Cardiac muscle cell (in vitro differentiated cells and primary cell): ENCODE data around the gene FRAT2. TPM values are rescaled to one million over a fixed set of nuclear protein-coding genes. Genes with fewer than 3 reads are reported as not detected.

Experiments used
- DNase-seq, 2 donors: peaks; one replicate each; pipeline versions ENCODE4 v3.0.0 to v3.0.0-alpha.2; 2010 to 2017; ENCODE audit warnings: low read depth in 1 of 2, low spot score in 1 of 2
- H3K27ac ChIP-seq: fragments of 200-600 bp; sonication (generic); 2 replicates; pipeline ENCODE4 v1.5.1; 2016
- H3K27me3 ChIP-seq: fragments of 200-600 bp; sonication (generic); 2 replicates; pipeline ENCODE4 v1.6.0; 2016; ENCODE audit warnings: control low read depth
- H3K36me3 ChIP-seq: fragments of 200-600 bp; sonication (generic); 2 replicates; pipeline ENCODE4 v1.5.1; 2016; ENCODE audit warnings: control low read depth
- H3K4me1 ChIP-seq: fragments of 200-600 bp; sonication (generic); 2 replicates; pipeline ENCODE4 v1.8.1; 2017; ENCODE audit warnings: low read depth, mild to moderate bottlenecking, mixed run types
- H3K4me3 ChIP-seq: fragments of 200-600 bp; sonication (generic); 2 replicates; pipeline ENCODE4 v1.5.1; 2016; ENCODE audit warnings: mild to moderate bottlenecking
- H3K9me3 ChIP-seq: fragments of 200-600 bp; sonication (generic); 2 replicates; pipeline ENCODE4 v1.5.1; 2017; ENCODE audit warnings: low read depth, mild to moderate bottlenecking, control low read depth
- polyA plus RNA-seq: library from polyadenylated mRNA; unstranded; fragments of >200 nt; fragmentation: Nextera tagmentation; extraction: Ambion mirVana; gene quantifications from 2 replicates; pipeline ENCODE4 v1.2.1, GENCODE V29; 2016
- total RNA-seq: library from RNA; depleted of rRNA; stranded (reverse); fragments of >200 nt; gene quantifications from 2 replicates; pipeline ENCODE4 v1.2.3, GENCODE V29; 2016
- TF ChIP-seq, protein P1 (sequence below): IDR thresholded peaks from 2 replicates; pipeline ENCODE4 v1.5.1; 2012; ENCODE audit warnings: low read depth, mild to moderate bottlenecking, low read length

FRAT2 gene
- total and polyA plus RNA-seq, 2 experiments from 2014 or later = 30.1 to 30.6 TPM

DNA sequence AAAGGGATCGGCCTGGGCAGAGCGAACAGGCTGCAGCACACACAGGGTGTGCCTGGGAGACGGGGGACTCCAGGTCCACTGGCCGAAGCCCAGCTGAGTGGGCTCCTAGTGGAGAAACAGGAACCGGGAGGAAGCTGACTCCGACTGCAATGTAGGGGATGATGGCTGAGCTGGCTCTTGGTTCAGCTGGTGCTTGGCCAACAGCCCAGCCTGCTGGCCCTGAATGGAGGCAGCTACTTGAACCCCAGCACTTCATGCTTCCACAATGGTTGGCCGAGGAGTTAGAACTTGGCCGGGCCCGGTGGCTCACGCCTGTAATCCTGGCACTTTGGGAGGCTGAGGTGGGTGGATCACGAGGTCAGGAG is 27.0 kb upstream of the FRAT2 start:
- H3K9me3 ChIP-seq = no peaks in the 10 kb centered on the region
- H3K4me3 ChIP-seq = no peak overlapping the region
- TF ChIP-seq, protein P1, sequence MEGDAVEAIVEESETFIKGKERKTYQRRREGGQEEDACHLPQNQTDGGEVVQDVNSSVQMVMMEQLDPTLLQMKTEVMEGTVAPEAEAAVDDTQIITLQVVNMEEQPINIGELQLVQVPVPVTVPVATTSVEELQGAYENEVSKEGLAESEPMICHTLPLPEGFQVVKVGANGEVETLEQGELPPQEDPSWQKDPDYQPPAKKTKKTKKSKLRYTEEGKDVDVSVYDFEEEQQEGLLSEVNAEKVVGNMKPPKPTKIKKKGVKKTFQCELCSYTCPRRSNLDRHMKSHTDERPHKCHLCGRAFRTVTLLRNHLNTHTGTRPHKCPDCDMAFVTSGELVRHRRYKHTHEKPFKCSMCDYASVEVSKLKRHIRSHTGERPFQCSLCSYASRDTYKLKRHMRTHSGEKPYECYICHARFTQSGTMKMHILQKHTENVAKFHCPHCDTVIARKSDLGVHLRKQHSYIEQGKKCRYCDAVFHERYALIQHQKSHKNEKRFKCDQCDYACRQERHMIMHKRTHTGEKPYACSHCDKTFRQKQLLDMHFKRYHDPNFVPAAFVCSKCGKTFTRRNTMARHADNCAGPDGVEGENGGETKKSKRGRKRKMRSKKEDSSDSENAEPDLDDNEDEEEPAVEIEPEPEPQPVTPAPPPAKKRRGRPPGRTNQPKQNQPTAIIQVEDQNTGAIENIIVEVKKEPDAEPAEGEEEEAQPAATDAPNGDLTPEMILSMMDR = no peak
- no peaks in the 10 kb centered on the region for H3K4me1 ChIP-seq
- peaks cover 3% of the 10 kb centered on the region for H3K36me3 ChIP-seq
- H3K27me3 ChIP-seq = no peaks in the 10 kb centered on the region
- H3K27ac ChIP-seq = no peak overlapping the region
- DNase-seq = peak in 1 of 2 donors; percentile 7

GRCh38 chr10:97360705-97361536 is 26.4 kb upstream of the FRAT2 start:
- TF ChIP-seq, protein P1 = no peak
- Histone ChIP-seq H3K9me3 (no peaks in the 10 kb centered on the region), H3K36me3 (peaks cover 3% of the 10 kb centered on the region), H3K27me3 (no peaks in the 10 kb centered on the region), H3K4me3 (no peak overlapping the region), H3K27ac (no peak overlapping the region), H3K4me1 (no peaks in the 10 kb centered on the region)
- DNase-seq = no peak

GRCh38 chr10:97358781-97359180 is 24.3 kb upstream of the FRAT2 start:
- no peak overlapping the region for H3K4me3 ChIP-seq
- H3K36me3 ChIP-seq = no peaks in the 10 kb centered on the region
- TF ChIP-seq, protein P1 = no peak
- no peaks in the 10 kb centered on the region for H3K9me3 ChIP-seq
- H3K4me1 ChIP-seq = no peaks in the 10 kb centered on the region
- no peak overlapping the region for H3K27ac ChIP-seq
- DNase-seq = no peak
- H3K27me3 ChIP-seq = no peaks in the 10 kb centered on the region

GRCh38 chr10:97358349-97358748 is 23.8 kb upstream of the FRAT2 start:
- Histone ChIP-seq H3K36me3 (no peaks in the 10 kb centered on the region), H3K4me1 (no peaks in the 10 kb centered on the region), H3K4me3 (no peak overlapping the region), H3K27ac (no peak overlapping the region), H3K9me3 (no peaks in the 10 kb centered on the region), H3K27me3 (no peaks in the 10 kb centered on the region)
- no peak for DNase-seq
- TF ChIP-seq, protein P1 = no peak

GRCh38 chr10:97356918-97357317 is 22.4 kb upstream of the FRAT2 start:
- Histone ChIP-seq H3K4me3 (no peak overlapping the region), H3K27ac (no peak overlapping the region), H3K36me3 (no peaks in the 10 kb centered on the region), H3K4me1 (no peaks in the 10 kb centered on the region), H3K27me3 (no peaks in the 10 kb centered on the region), H3K9me3 (no peaks in the 10 kb centered on the region)
- DNase-seq = no peak
- TF ChIP-seq, protein P1 = no peak
